Body of pancreas (tissue), 4 donors: ENCODE results near the gene RANBP1. TPM values are rescaled to one million over a fixed set of nuclear protein-coding genes. Genes with fewer than 3 reads are reported as not detected.

Source experiments
- ATAC-seq: fragments of 150-250 bp; one replicate; pipeline ENCODE4 v1.9.1; 2016
- DNase-seq, 4 donors: peaks; one replicate each; pipeline ENCODE4 v3.0.0-alpha.2; 2019
- H3K27ac ChIP-seq, 4 donors: fragments of 200-600 bp; sonication (generic); 1 replicate in 3 of 4; 2 replicates in 1 of 4; pipeline versions ENCODE4 v1.5.1 to v1.6.1; 2016 to 2019; ENCODE audit warnings: mild to moderate bottlenecking in 1 of 4, mixed read lengths in 1 of 4, moderate library complexity in 1 of 4
- H3K27me3 ChIP-seq, 2 donors: fragments of 200-600 bp; sonication (generic); one replicate each; pipeline ENCODE4 v1.6.0; 2016; ENCODE audit warnings: mild to moderate bottlenecking in 1 of 2
- H3K36me3 ChIP-seq, 2 donors: fragments of 200-600 bp; sonication (generic); replicated peaks in 1 of 2; 2 replicates each; pipeline ENCODE4 v1.5.1; 2016; ENCODE audit warnings: low read depth in 2 of 2; ENCODE audit not compliant: insufficient read depth in 1 of 2
- H3K4me1 ChIP-seq: fragments of 200-600 bp; sonication (generic); one replicate; pipeline ENCODE4 v1.6.0; 2016
- H3K4me3 ChIP-seq, 2 donors: fragments of 200-600 bp; sonication (generic); 1 replicate in 1 of 2; 2 replicates in 1 of 2; pipeline ENCODE4 v1.5.1; 2016 to 2019
- H3K9me3 ChIP-seq, 3 donors: fragments of 200-600 bp; sonication (generic); 1 replicate in 2 of 3; 2 replicates in 1 of 3; pipeline ENCODE4 v1.5.1; 2016
- POLR2A ChIP-seq, 3 donors: fragments of 450-650 bp; IDR thresholded peaks; one replicate each; pipeline ENCODE4 v1.6.1; 2016; ENCODE audit warnings: antibody characterized with exemption in 3 of 3, mild to moderate bottlenecking in 2 of 3
- WGBS, 2 donors: methylation state at CpG; one replicate each; pipeline ENCODE4 v1.1.5; 2017; 5-methylcytosine and 5-hydroxymethylcytosine counted together
- intact Hi-C: fragments of 100-400 bp; cut with DNase I; formaldehyde crosslinking; loops from one replicate; pipeline ENCODE4 v1.15.1; 2023
- total RNA-seq, 2 donors: library from RNA; depleted of rRNA; stranded (reverse); fragments of >200 nt; gene quantifications; one replicate each; pipeline ENCODE4 v1.1.0, GENCODE V29; 2016
- TF ChIP-seq, protein P1 (sequence below), 7 experiments: fragments of 450-650 bp in 4 of 7; fragments of 200-600 bp in 3 of 7; sonication (generic) in 3 of 7; IDR thresholded peaks; one replicate each; pipeline ENCODE4 v1.5.1; 2016 to 2019; ENCODE audit warnings: antibody characterized with exemption in 7 of 7

Gene RANBP1
- total RNA-seq, 2 donors from 2014 or later: 69.3 to 134 TPM

DNA sequence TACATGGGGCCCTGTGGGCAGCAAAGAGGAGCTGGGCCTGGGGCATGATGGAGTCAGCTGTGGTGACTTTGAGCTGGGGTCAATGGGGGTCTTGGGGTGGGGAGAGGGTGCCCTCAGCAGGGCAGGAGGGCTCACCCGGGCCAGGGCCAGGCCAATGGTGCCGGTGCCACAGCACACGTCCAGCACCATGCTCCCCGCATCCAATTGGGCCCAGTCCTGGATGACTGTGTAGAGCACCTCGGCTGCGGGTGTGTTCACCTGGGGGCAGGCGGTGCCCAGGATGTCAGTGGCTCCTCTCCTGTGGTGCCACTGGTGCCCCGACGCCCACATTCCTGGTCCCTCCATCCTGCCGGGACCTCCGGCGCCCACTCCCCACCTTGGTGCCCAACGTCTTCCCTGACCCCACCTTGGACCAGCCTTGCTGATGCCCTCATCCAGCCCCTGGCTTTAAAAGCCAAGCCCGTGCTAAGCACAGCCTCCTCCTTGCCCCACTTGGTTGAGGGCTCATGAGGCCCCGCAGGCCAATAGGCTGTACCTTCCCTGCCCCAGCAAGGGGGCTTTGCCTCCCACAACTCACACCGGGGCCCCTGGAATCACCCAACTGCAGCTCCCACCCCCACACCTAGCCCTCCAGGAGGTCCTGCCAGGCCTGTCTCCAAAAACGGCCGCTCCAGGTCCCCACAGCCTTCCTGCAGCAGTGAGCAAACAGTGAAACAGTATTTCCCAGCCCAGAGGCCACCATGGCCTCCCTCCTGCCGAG, 2.2 kb upstream of the RANBP1 start:
- DNase-seq: peak in 1 of 4 donors; percentile 4
- ATAC-seq: no peak
- intact Hi-C loops: no loop called here
- no peak for TF ChIP-seq POLR2A (IDR thresholded peaks at IDR 0.05)
- Histone ChIP-seq H3K4me3 (no peak overlapping the region), H3K9me3 (no peaks in the 10 kb centered on the region), H3K27ac (peak overlapping the region in 2 of 4 donors; percentile 4 to 70), H3K27me3 (no peaks in the 10 kb centered on the region), H3K36me3 (peaks cover 0 to 10% of the 10 kb centered on the region in 2 donors), H3K4me1 (peaks cover 55% of the 10 kb centered on the region)
- WGBS, 2 donors: 88 to 91% methylated on average over 13 to 19 of the region's 19 CpGs

DNA sequence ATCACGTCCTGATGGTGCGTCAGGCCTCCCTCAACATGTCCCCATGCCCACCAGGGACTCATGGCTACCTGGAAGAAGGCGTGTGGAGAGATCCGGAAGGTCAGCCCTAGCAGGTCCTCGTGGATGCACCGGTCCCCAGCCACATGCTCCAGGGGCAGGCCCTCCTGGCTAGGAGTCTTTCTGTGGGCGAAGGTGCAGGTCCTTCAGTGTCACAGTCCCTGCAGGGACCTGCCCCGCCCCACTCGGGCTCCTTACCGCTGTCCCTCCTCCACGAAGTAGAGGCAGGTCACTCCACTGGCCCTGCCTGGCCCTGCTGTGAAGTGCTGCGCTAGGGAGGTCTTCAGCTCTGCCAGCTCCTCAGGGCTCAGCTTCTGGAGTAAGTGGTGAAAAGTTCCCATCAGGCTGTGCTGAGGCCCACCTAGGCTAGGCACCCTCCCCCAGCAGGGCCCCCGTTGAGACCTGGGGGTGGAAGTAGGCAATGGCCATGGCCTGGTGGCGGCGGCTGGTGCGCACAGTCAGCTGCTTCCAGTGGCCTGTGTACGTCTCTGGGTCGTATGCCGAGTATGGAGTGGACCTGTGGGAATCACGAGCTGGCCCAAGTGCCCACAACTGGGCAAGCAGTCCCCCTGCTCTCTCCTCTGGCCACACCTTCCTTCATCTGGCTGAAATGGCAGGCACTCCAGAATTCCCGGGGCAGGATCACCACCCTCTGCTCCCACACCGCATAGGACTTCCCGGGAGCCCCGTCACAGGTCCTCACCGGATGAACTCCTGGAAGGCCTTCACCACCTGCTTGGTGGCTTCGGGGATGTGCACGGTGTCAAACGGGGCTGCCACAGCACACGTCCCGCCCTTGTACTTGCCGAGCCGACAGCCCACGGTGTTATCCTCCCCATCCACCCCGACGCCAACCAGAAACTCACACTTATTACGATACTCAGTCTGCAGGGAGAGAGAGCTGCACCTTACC, 1.1 kb upstream of the RANBP1 start:
- 83 to 90% methylated on average over 11 to 35 of the region's 36 CpGs for WGBS, 2 donors
- Histone ChIP-seq H3K27ac (peak overlapping the region in 2 of 4 donors; percentile 4 to 93), H3K4me3 (no peak overlapping the region), H3K36me3 (peaks cover 0 to 8% of the 10 kb centered on the region in 2 donors), H3K27me3 (no peaks in the 10 kb centered on the region), H3K4me1 (peaks cover 61% of the 10 kb centered on the region), H3K9me3 (no peaks in the 10 kb centered on the region)
- intact Hi-C loops: no loop called here
- ATAC-seq: no peak
- TF ChIP-seq, protein P1, sequence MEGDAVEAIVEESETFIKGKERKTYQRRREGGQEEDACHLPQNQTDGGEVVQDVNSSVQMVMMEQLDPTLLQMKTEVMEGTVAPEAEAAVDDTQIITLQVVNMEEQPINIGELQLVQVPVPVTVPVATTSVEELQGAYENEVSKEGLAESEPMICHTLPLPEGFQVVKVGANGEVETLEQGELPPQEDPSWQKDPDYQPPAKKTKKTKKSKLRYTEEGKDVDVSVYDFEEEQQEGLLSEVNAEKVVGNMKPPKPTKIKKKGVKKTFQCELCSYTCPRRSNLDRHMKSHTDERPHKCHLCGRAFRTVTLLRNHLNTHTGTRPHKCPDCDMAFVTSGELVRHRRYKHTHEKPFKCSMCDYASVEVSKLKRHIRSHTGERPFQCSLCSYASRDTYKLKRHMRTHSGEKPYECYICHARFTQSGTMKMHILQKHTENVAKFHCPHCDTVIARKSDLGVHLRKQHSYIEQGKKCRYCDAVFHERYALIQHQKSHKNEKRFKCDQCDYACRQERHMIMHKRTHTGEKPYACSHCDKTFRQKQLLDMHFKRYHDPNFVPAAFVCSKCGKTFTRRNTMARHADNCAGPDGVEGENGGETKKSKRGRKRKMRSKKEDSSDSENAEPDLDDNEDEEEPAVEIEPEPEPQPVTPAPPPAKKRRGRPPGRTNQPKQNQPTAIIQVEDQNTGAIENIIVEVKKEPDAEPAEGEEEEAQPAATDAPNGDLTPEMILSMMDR (IDR thresholded peaks at IDR 0.05): no peak
- no peak for TF ChIP-seq POLR2A (IDR thresholded peaks at IDR 0.05)
- no peak for DNase-seq

DNA sequence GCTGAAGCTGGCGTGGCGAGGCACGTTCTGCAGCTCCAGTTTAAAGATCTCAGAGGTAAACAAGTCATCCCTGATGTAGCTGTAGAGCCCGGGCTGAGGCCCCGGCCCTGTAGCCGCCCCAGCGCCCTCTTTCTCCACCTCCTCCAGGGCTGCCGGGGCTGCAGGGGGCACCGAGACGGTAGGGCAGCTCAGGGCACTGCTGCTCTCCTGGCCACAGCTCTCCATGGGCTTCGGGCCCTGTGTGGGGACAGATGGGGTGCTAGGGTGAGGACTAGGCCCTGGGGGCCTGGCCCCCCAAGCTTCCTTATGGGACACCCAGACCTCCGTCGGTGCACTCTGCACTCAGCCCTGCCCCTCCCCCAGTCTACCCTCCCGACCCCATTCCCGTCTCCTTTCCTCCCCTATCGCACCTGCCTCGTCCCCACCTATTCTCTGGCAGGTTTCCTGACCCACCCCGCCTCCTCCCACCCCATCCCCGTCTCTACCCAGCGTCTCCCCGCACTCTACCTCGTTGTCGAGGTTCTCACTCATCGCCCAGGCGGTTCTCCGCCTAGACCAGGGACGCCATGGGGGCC, 559 bp downstream of the RANBP1 start:
- peak in 3 of 4 donors; percentile 36 to 58 (median 38) for DNase-seq
- intact Hi-C loops: no loop called here
- ATAC-seq: no peak
- no peaks in the 10 kb centered on the region for H3K9me3 ChIP-seq
- peaks cover 0 to 8% of the 10 kb centered on the region in 2 donors for H3K36me3 ChIP-seq
- peak overlapping the region; percentile 66 to 93 (median 88) for H3K27ac ChIP-seq
- peak overlapping the region; percentile 47 to 92 for H3K4me3 ChIP-seq
- TF ChIP-seq, protein P1 (IDR thresholded peaks at IDR 0.05): no peak
- no peak for TF ChIP-seq POLR2A (IDR thresholded peaks at IDR 0.05)
- H3K4me1 ChIP-seq: peaks cover 60% of the 10 kb centered on the region
- WGBS, 2 donors: 3 to 4% methylated on average over 10 to 27 of the region's 27 CpGs
- no peaks in the 10 kb centered on the region for H3K27me3 ChIP-seq

DNA sequence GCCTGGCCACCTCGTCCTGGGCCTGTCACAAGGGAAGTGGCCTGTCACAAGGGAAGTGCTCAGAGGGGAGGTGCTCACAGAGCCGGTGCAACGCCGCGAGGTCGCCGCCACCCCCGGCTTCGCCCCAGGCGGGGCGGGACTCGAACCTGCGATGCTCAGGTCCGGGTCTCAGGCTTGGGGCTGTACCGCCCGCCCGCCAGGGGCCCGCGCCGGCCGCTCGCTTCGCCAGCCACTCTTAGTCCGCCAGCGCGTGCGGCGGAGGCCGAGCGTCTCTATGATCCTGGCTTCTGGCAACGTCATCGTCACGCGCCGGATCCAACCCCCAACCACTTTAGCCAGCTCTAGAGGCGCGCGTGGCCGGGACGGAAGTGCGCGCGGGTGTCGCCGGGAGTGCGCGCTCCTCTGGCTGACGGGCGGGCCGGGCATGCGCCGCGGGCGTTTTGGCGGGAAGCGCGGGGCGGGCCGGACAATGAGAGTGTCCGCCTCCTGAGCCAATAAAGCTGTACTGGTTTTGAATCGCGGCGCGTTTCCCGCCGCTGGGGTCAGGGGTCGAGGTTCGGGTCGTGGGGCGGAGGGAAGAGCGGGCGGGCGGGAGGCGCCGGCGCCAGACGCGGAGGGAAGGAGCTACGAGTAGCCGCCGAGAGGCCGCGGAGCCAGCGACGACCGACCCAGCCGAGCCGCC, 1.2 kb downstream of the RANBP1 start, which contains the start of gene TRMT2A:
TRMT2A (minus strand) TSS at position 276 of the 682 bp plus-strand sequence. CDS start 320 bp downstream, outside the sequence.
- DNase-seq (peak; percentile 98 to 99 (median 98)), ATAC-seq (peak; percentile 95)
- Histone ChIP-seq H3K4me1 (peaks cover 55% of the 10 kb centered on the region), H3K9me3 (no peaks in the 10 kb centered on the region), H3K36me3 (peaks cover 0 to 8% of the 10 kb centered on the region in 2 donors), H3K27ac (peak within 1 kb of the TSS; percentile 66 to 93 (median 88)), H3K27me3 (no peaks in the 10 kb centered on the region), H3K4me3 (peak within 1 kb of the TSS; percentile 47 to 92)
- intact Hi-C loops: no loop called here
- peak; percentile 65 to 78 (median 69) for TF ChIP-seq POLR2A (IDR thresholded peaks at IDR 0.05)
- TF ChIP-seq, protein P1 (IDR thresholded peaks at IDR 0.05): peak in 3 of 7 experiments; percentile 22 to 41 (median 32)
- WGBS, 2 donors: 0% methylated on average over 3 to 87 of the region's 88 CpGs
